IPS-18c (cell line): ENCODE data around the gene ALX4.

Experiments
- H3K4me3 ChIP-seq: 2 replicates; pipeline ENCODE4 v1.7.0; 2013; ENCODE audit warnings: low read depth, mild to moderate bottlenecking, low read length, moderate library complexity; ENCODE audit not compliant: insufficient read depth
- H3K9me3 ChIP-seq: one replicate; pipeline ENCODE4 v1.6.1; 2013; ENCODE audit warnings: mild to moderate bottlenecking, low read length, moderate library complexity; ENCODE audit not compliant: control insufficient read depth, insufficient read depth

The ALX4 gene

GRCh38 chr11:44285756-44286155 is 24.2 kb downstream of the ALX4 start:
- no peaks in the 10 kb centered on the region for H3K9me3 ChIP-seq
- no peak overlapping the region for H3K4me3 ChIP-seq

GRCh38 chr11:44282620-44283019 is 27.3 kb downstream of the ALX4 start:
- Histone ChIP-seq H3K9me3 (no peaks in the 10 kb centered on the region), H3K4me3 (no peak overlapping the region)

GRCh38 chr11:44281151-44281550 is 28.8 kb downstream of the ALX4 start:
- H3K4me3 ChIP-seq: no peak overlapping the region
- H3K9me3 ChIP-seq: no peaks in the 10 kb centered on the region

GRCh38 chr11:44280257-44280656 is 29.7 kb downstream of the ALX4 start:
- H3K4me3 ChIP-seq: no peak overlapping the region
- no peaks in the 10 kb centered on the region for H3K9me3 ChIP-seq

GRCh38 chr11:44279483-44279882 is 30.5 kb downstream of the ALX4 start:
- H3K9me3 ChIP-seq: no peaks in the 10 kb centered on the region

GRCh38 chr11:44277196-44278090 is 32.5 kb downstream of the ALX4 start:
- Histone ChIP-seq H3K9me3 (no peaks in the 10 kb centered on the region), H3K4me3 (no peak overlapping the region)

More at GRCh38 chr11:44279483-44279882, 30.5 kb downstream of the ALX4 start:
- H3K4me3 ChIP-seq: no peak overlapping the region

- H3K9me3 ChIP-seq: no peaks in the 10 kb centered on the region
- no peak overlapping the region for H3K4me3 ChIP-seq
Observed at GRCh38 chr11:44275961-44276550, 33.9 kb downstream of the ALX4 start.

- Histone ChIP-seq H3K9me3 (no peaks in the 10 kb centered on the region), H3K4me3 (no peak overlapping the region)
Observed at GRCh38 chr11:44275241-44275640, 34.7 kb downstream of the ALX4 start.

- H3K4me3 ChIP-seq: no peak overlapping the region
- no peaks in the 10 kb centered on the region for H3K9me3 ChIP-seq
Observed at GRCh38 chr11:44274404-44274803, 35.5 kb downstream of the ALX4 start.

GRCh38 chr11:44271286-44271685 is 38.7 kb downstream of the ALX4 start:
- no peaks in the 10 kb centered on the region for H3K9me3 ChIP-seq
- no peak overlapping the region for H3K4me3 ChIP-seq

- Histone ChIP-seq H3K9me3 (no peaks in the 10 kb centered on the region), H3K4me3 (no peak overlapping the region)
Observed at GRCh38 chr11:44270403-44271273, 39.3 kb downstream of the ALX4 start.

GRCh38 chr11:44269369-44270351 is 40.3 kb downstream of the ALX4 start:
- no peaks in the 10 kb centered on the region for H3K9me3 ChIP-seq
- no peak overlapping the region for H3K4me3 ChIP-seq

GRCh38 chr11:44268614-44269080 is 41.3 kb downstream of the ALX4 start:
- H3K9me3 ChIP-seq: no peaks in the 10 kb centered on the region
- no peak overlapping the region for H3K4me3 ChIP-seq

- no peak overlapping the region for H3K4me3 ChIP-seq
- no peaks in the 10 kb centered on the region for H3K9me3 ChIP-seq
Observed at GRCh38 chr11:44267750-44268613, 42.0 kb downstream of the ALX4 start.

GRCh38 chr11:44267006-44267749 is 42.8 kb downstream of the ALX4 start:
- H3K4me3 ChIP-seq: no peak overlapping the region
- H3K9me3 ChIP-seq: no peaks in the 10 kb centered on the region
